Adrenal gland (tissue), 12 donors: ENCODE measurements around the gene ETV3. TPM values are rescaled to one million over a fixed set of nuclear protein-coding genes. Genes with fewer than 3 reads are reported as not detected.

Experiments
- DNase-seq, 7 donors: peaks; one replicate each; pipeline ENCODE4 v3.0.0-alpha.2; 2019 to 2020
- H3K27ac ChIP-seq, 5 donors: fragments of 200-600 bp; sonication (generic) in 4 of 5; 1 replicate in 3 of 5; 2 replicates in 2 of 5; pipeline versions ENCODE4 v1.5.1 to v1.8.0; 2016 to 2020; ENCODE audit warnings: mild to moderate bottlenecking in 1 of 5
- H3K27me3 ChIP-seq: fragments of 200-600 bp; 2 replicates; pipeline ENCODE4 v1.8.0; 2021
- H3K36me3 ChIP-seq, 2 donors: fragments of 200-600 bp; replicated peaks in 1 of 2; 1 replicate in 1 of 2; 2 replicates in 1 of 2; pipeline versions ENCODE4 v1.5.1 to v1.8.0; 2018 to 2022
- H3K4me1 ChIP-seq, 2 donors: fragments of 200-600 bp; replicated peaks in 1 of 2; 1 replicate in 1 of 2; 2 replicates in 1 of 2; pipeline versions ENCODE4 v1.5.1 to v1.8.0; 2018 to 2021
- H3K4me3 ChIP-seq, 4 donors: fragments of 200-600 bp; sonication (generic) in 3 of 4; one replicate each; pipeline ENCODE4 v1.5.1; 2016 to 2018
- H3K9me3 ChIP-seq, 3 donors: fragments of 200-600 bp; sonication (generic) in 1 of 3; replicated peaks in 1 of 3; 1 replicate in 2 of 3; 2 replicates in 1 of 3; pipeline versions ENCODE4 v1.5.1 to v1.8.0; 2016 to 2021
- CTCF ChIP-seq, 6 experiments: fragments of 450-650 bp in 4 of 6; fragments of 200-600 bp in 2 of 6; sonication (generic) in 1 of 6; IDR thresholded peaks; 1 replicate in 5 of 6; 2 replicates in 1 of 6; pipeline versions ENCODE4 v1.5.1 to v1.8.0; 2016 to 2021; ENCODE audit warnings: antibody characterized with exemption in 6 of 6, mild to moderate bottlenecking in 2 of 6, moderate library complexity in 1 of 6
- POLR2A ChIP-seq, 2 donors: fragments of 450-650 bp; IDR thresholded peaks; one replicate each; pipeline ENCODE4 v1.6.1; 2017; ENCODE audit warnings: antibody characterized with exemption in 2 of 2, mild to moderate bottlenecking in 2 of 2, moderate library complexity in 1 of 2
- WGBS, 4 donors: extraction: QIAGEN DNeasy Blood & Tissue Kit in 2 of 4; methylation state at CpG; one replicate each; pipeline versions ENCODE4 v1.1.5 to v1.1.7; 2013 to 2017; 5-methylcytosine and 5-hydroxymethylcytosine counted together
- intact Hi-C, 2 donors: fragments of 100-400 bp; cut with DNase I; formaldehyde crosslinking; loops; one replicate each; pipeline versions ENCODE4 v1.14.1 to v1.15.0; 2022 to 2023
- polyA plus RNA-seq, 3 donors: library from polyadenylated mRNA; stranded (reverse); fragments of 200-250 nt in 2 of 3; fragments of 350-450 nt in 1 of 3; fragmentation: Illumina TruSeq in 1 of 3; extraction: RNeasy Lipid Tissue Mini Kit (QIAGEN cat#74804) in 1 of 3; gene quantifications; one replicate each; pipeline ENCODE4 v1.2.3, GENCODE V29; 2013 to 2014
- total RNA-seq, 9 donors: library from RNA; depleted of rRNA in 4 of 9; stranded (reverse); fragments of >200 nt in 4 of 9; fragments of 120-200 nt in 1 of 9; fragmentation: NEBNext Ultra II Directional in 1 of 9; extraction: Animal tissue kit (Norgen Biotek cat#: 25700) in 1 of 9; gene quantifications; one replicate each; pipeline versions ENCODE4 v1.1.0 to v1.2.4, GENCODE V29; 2013 to 2023
- donor health status: healthy with polysubstance abuse.
- donor health status: Bipolar disorder and iron deficiency.
- donor health status: DM: yes; HTN: yes; CAD: no.
- donor health status: DM: no; HTN: no; CAD: no.
- donor health status: DM: no; HTN: no; CAD: no.
- donor health status: DM: yes; HTN: yes; CAD: no.

ETV3 gene
- total and polyA plus RNA-seq, 12 donors: 3.3 to 18.7 (median 11.1) TPM

DNA sequence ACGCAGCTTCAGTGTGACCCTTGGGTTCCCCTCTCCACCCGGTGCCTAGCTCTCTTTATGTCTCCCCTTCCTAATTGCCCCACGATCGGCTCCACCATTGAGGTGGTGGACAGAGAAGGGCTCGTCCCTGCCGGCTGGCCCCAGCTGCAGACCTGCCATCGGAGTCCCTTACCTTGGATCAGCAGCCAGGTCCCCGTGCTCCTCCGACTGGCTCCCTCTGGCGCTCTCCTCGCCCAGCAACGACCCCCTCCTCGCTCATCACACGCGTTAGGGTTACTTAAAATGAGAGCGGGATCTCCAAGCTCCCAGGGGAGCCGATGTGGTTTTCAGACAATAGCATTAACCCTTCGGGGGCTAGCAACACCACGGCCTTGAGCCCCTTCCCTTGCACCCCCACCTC is 30.5 kb downstream of the ETV3 start:
- TF ChIP-seq CTCF (IDR thresholded peaks at IDR 0.05): no peak
- TF ChIP-seq POLR2A (IDR thresholded peaks at IDR 0.05): no peak
- Histone ChIP-seq H3K4me1 (no peaks in the 10 kb centered on the region), H3K27me3 (peaks cover 21% of the 10 kb centered on the region), H3K36me3 (no peaks in the 10 kb centered on the region), H3K9me3 (no peaks in the 10 kb centered on the region), H3K27ac (no peak overlapping the region), H3K4me3 (no peak overlapping the region)
- 23 to 42% (median 31%) methylated on average over 17 to 19 of the region's 19 CpGs for WGBS, 4 donors
- no peak for DNase-seq
- intact Hi-C loops: no loop called here

GRCh38 chr1:157106813-157107189 is 31.4 kb downstream of the ETV3 start:
- no peak for TF ChIP-seq CTCF (IDR thresholded peaks at IDR 0.05)
- no peak for TF ChIP-seq POLR2A (IDR thresholded peaks at IDR 0.05)
- no peak for DNase-seq
- H3K9me3 ChIP-seq: no peaks in the 10 kb centered on the region
- no peaks in the 10 kb centered on the region for H3K4me1 ChIP-seq
- no peaks in the 10 kb centered on the region for H3K36me3 ChIP-seq
- H3K4me3 ChIP-seq: no peak overlapping the region
- H3K27me3 ChIP-seq: peaks cover 21% of the 10 kb centered on the region
- intact Hi-C loops: no loop called here
- 49 to 56% (median 53%) methylated on average over 4 to 6 of the region's 6 CpGs for WGBS, 4 donors
- H3K27ac ChIP-seq: no peak overlapping the region

- Histone ChIP-seq H3K36me3 (no peaks in the 10 kb centered on the region), H3K4me3 (no peak overlapping the region), H3K4me1 (no peaks in the 10 kb centered on the region), H3K9me3 (no peaks in the 10 kb centered on the region), H3K27me3 (peaks cover 21% of the 10 kb centered on the region), H3K27ac (peak overlapping the region in 1 of 5 donors; percentile 36)
- intact Hi-C loops: no loop called here
- 39 to 54% (median 45%) methylated on average over 5 to 6 of the region's 6 CpGs for WGBS, 4 donors
- no peak for TF ChIP-seq CTCF (IDR thresholded peaks at IDR 0.05)
- no peak for TF ChIP-seq POLR2A (IDR thresholded peaks at IDR 0.05)
- peak in 5 of 7 donors; percentile 35 to 49 (median 37) for DNase-seq
Measured at GRCh38 chr1:157105988-157106812, 32.0 kb downstream of the ETV3 start.

GRCh38 chr1:157105298-157105987 is 32.8 kb downstream of the ETV3 start:
- 51 to 58% (median 55%) methylated on average over 12 to 14 of the region's 14 CpGs for WGBS, 4 donors
- H3K27me3 ChIP-seq: peaks cover 21% of the 10 kb centered on the region
- intact Hi-C loops: no loop called here
- H3K36me3 ChIP-seq: no peaks in the 10 kb centered on the region
- no peak for TF ChIP-seq POLR2A (IDR thresholded peaks at IDR 0.05)
- TF ChIP-seq CTCF (IDR thresholded peaks at IDR 0.05): no peak
- H3K4me3 ChIP-seq: no peak overlapping the region
- H3K4me1 ChIP-seq: no peaks in the 10 kb centered on the region
- no peaks in the 10 kb centered on the region for H3K9me3 ChIP-seq
- DNase-seq: no peak
- H3K27ac ChIP-seq: no peak overlapping the region
